ENCODE results near the gene PHKB.
A peak's percentile ranks its signal among the peaks of the same experiment; 100 is the strongest.

PHKB gene

GRCh38 chr16:47574091-47575054 is 113.2 kb downstream of the PHKB start:
- DNase-seq, result peak; percentile 27

GRCh38 chr16:47577029-47577428 is 115.9 kb downstream of the PHKB start:
- no peak for DNase-seq

GRCh38 chr16:47578033-47578432 is 116.9 kb downstream of the PHKB start:
- no peak for DNase-seq

GRCh38 chr16:47578573-47578972 is 117.4 kb downstream of the PHKB start:
- no peak for DNase-seq

- DNase-seq, result no peak
Observed at GRCh38 chr16:47581114-47581513, 120.0 kb downstream of the PHKB start.

- no peak for DNase-seq
Observed at GRCh38 chr16:47584464-47585225, 123.5 kb downstream of the PHKB start.

- no peak for DNase-seq
Observed at GRCh38 chr16:47586121-47586520, 125.0 kb downstream of the PHKB start.

- no peak for DNase-seq
Observed at GRCh38 chr16:47590472-47590871, 129.3 kb downstream of the PHKB start.

- DNase-seq, result no peak
Observed at GRCh38 chr16:47592232-47592631, 131.1 kb downstream of the PHKB start.

- no peak for DNase-seq
Observed at GRCh38 chr16:47599512-47599911, 138.4 kb downstream of the PHKB start.

- DNase-seq, result no peak
Observed at GRCh38 chr16:47600376-47600775, 139.2 kb downstream of the PHKB start.

GRCh38 chr16:47604306-47604705 is 143.2 kb downstream of the PHKB start:
- DNase-seq, result no peak

GRCh38 chr16:47611042-47611441 is 149.9 kb downstream of the PHKB start:
- DNase-seq, result no peak

GRCh38 chr16:47611848-47612493 is 150.8 kb downstream of the PHKB start:
- no peak for DNase-seq

- DNase-seq, result no peak
Observed at GRCh38 chr16:47612711-47613110, 151.6 kb downstream of the PHKB start.

- DNase-seq, result no peak
Observed at GRCh38 chr16:47613251-47613650, 152.1 kb downstream of the PHKB start.

GRCh38 chr16:47617732-47618131 is 156.6 kb downstream of the PHKB start:
- DNase-seq, result no peak

GRCh38 chr16:47622451-47623176 is 161.5 kb downstream of the PHKB start:
- no peak for DNase-seq

GRCh38 chr16:47624563-47624962 is 163.4 kb downstream of the PHKB start:
- DNase-seq, result no peak

- DNase-seq, result no peak
Observed at GRCh38 chr16:47625115-47625567, 164.0 kb downstream of the PHKB start.

GRCh38 chr16:47626246-47626645 is 165.1 kb downstream of the PHKB start:
- no peak for DNase-seq

GRCh38 chr16:47627085-47627639 is 166.0 kb downstream of the PHKB start:
- no peak for DNase-seq

Measured in CD4-positive, alpha-beta T cell treated with Interleukin-17A for 1 hour (primary cell).